ENCODE measurements around the gene NOTCH3.
A peak's percentile ranks its signal among the peaks of the same experiment; 100 is the strongest.

NOTCH3 gene

GRCh38 chr19:15191982-15192381 is 8.8 kb downstream of the NOTCH3 start:
- TF ChIP-seq CTCF (conservative IDR thresholded peaks at IDR 0.05), result no peak
- H3K27ac ChIP-seq, result no peak overlapping the region

GRCh38 chr19:15191514-15191913 is 9.3 kb downstream of the NOTCH3 start:
- no peak for TF ChIP-seq CTCF (conservative IDR thresholded peaks at IDR 0.05)
- H3K27ac ChIP-seq, result no peak overlapping the region

GRCh38 chr19:15188851-15189250 is 11.9 kb downstream of the NOTCH3 start:
- no peak overlapping the region for H3K27ac ChIP-seq
- no peak for TF ChIP-seq CTCF (conservative IDR thresholded peaks at IDR 0.05)

- TF ChIP-seq CTCF (conservative IDR thresholded peaks at IDR 0.05), result no peak
- H3K27ac ChIP-seq, result no peak overlapping the region
Observed at GRCh38 chr19:15187026-15188007, 13.5 kb downstream of the NOTCH3 start.

- H3K27ac ChIP-seq, result no peak overlapping the region
- TF ChIP-seq CTCF (conservative IDR thresholded peaks at IDR 0.05), result no peak
Observed at GRCh38 chr19:15185188-15185587, 15.6 kb downstream of the NOTCH3 start.

- no peak for TF ChIP-seq CTCF (conservative IDR thresholded peaks at IDR 0.05)
- H3K27ac ChIP-seq, result no peak overlapping the region
Observed at GRCh38 chr19:15184776-15185175, 16.0 kb downstream of the NOTCH3 start.

GRCh38 chr19:15181394-15181793 is 19.4 kb downstream of the NOTCH3 start:
- peak overlapping the region; percentile 92 for H3K27ac ChIP-seq
- no peak for TF ChIP-seq CTCF (conservative IDR thresholded peaks at IDR 0.05)
